Lung (tissue), 12 donors: ENCODE results near the gene ITPR1. TPM values are rescaled to one million over a fixed set of nuclear protein-coding genes. Genes with fewer than 3 reads are reported as not detected.

ENCODE experiments used
- ATAC-seq: fragments of 200-7000 bp; cut with Tn5 transposase; one replicate; pipeline ENCODE4 v1.9.1; 2020; ENCODE audit warnings: moderate number of reproducible peaks; ENCODE audit not compliant: insufficient read depth, low FRiP score
- DNase-seq, 3 donors: peaks; one replicate each; pipeline ENCODE4 v3.0.0-alpha.2; 2013 to 2017
- H3K27ac ChIP-seq, 2 donors: one replicate each; pipeline ENCODE4 v1.5.1; 2013; ENCODE audit warnings: mild to moderate bottlenecking in 2 of 2, moderate library complexity in 2 of 2, control low read depth in 1 of 2, inconsistent platforms in 1 of 2, low read depth in 1 of 2, low read length in 1 of 2
- H3K27me3 ChIP-seq, 3 donors: one replicate each; pipeline ENCODE4 v1.5.1; 2013; ENCODE audit warnings: low read length in 2 of 3; ENCODE audit not compliant: control insufficient read depth in 3 of 3, insufficient read depth in 3 of 3
- H3K36me3 ChIP-seq, 4 donors: one replicate each; pipeline ENCODE4 v1.5.1; 2013; ENCODE audit warnings: low read length in 4 of 4, mild to moderate bottlenecking in 1 of 4, moderate library complexity in 1 of 4; ENCODE audit not compliant: control insufficient read depth in 4 of 4, insufficient read depth in 4 of 4
- H3K4me1 ChIP-seq, 5 donors: one replicate each; pipeline ENCODE4 v1.5.1; 2013; ENCODE audit warnings: low read length in 5 of 5, mild to moderate bottlenecking in 2 of 5, moderate library complexity in 1 of 5; ENCODE audit not compliant: control insufficient read depth in 5 of 5, insufficient read depth in 5 of 5
- H3K4me3 ChIP-seq: one replicate; pipeline ENCODE4 v1.5.1; 2013; ENCODE audit warnings: mild to moderate bottlenecking, control low read depth, moderate library complexity
- H3K9ac ChIP-seq, 2 donors: one replicate each; pipeline ENCODE4 v1.5.1; 2013; ENCODE audit warnings: low read length in 2 of 2, control low read depth in 1 of 2; ENCODE audit not compliant: insufficient read depth in 1 of 2
- H3K9me3 ChIP-seq, 4 donors: one replicate each; pipeline ENCODE4 v1.5.1; 2013; ENCODE audit warnings: low read length in 3 of 4, mild to moderate bottlenecking in 1 of 4, moderate library complexity in 1 of 4; ENCODE audit not compliant: control insufficient read depth in 4 of 4, insufficient read depth in 3 of 4
- CTCF ChIP-seq: IDR thresholded peaks from 2 replicates; pipeline ENCODE4 v1.5.1; 2012; ENCODE audit warnings: mild to moderate bottlenecking; ENCODE audit errors: control extremely low read depth, extremely low read depth
- WGBS, 2 donors: extraction: QIAGEN DNeasy Blood & Tissue Kit; methylation state at CpG; one replicate each; pipeline ENCODE4 v1.1.7; 2013; 5-methylcytosine and 5-hydroxymethylcytosine counted together
- polyA plus RNA-seq, 2 donors: library from polyadenylated mRNA; stranded (reverse); fragments of 200-250 nt; gene quantifications; one replicate each; pipeline ENCODE4 v1.2.1, GENCODE V29; 2013
- total RNA-seq, 2 donors: library from RNA; depleted of rRNA in 1 of 2; stranded (reverse); fragments of >200 nt in 1 of 2; gene quantifications; one replicate each; pipeline ENCODE4 v1.2.1, GENCODE V29; 2014 to 2021
- donor health status: control.
- donor health status: control.
- donor health status: Bipolar disorder and iron deficiency.
- donor health status: healthy.
- donor health status: DM: yes; HTN: yes; CAD: no.

Gene ITPR1
- total and polyA plus RNA-seq, 4 donors = 12.4 to 152 (median 44.1) TPM

- Histone ChIP-seq H3K4me3 (no peak overlapping the region), H3K27me3 (no peaks in the 10 kb centered on the region), H3K9ac (no peak overlapping the region), H3K4me1 (peaks cover 0 to 3% (median 0%) of the 10 kb centered on the region in 5 donors), H3K36me3 (no peaks in the 10 kb centered on the region), H3K27ac (no peak overlapping the region), H3K9me3 (no peaks in the 10 kb centered on the region)
- DNase-seq (no peak), ATAC-seq (no peak)
- 45 to 55% methylated on average over 3 of the region's 3 CpGs for WGBS, 2 donors
- no peak for TF ChIP-seq CTCF
These were observed 122.6 kb downstream of the ITPR1 start for GRCh38 chr3:4615750-4616149.

GRCh38 chr3:4623421-4623999, 130.4 kb downstream of the ITPR1 start:
- H3K4me1 ChIP-seq = no peaks in the 10 kb centered on the region
- 84 to 92% methylated on average over 4 of the region's 4 CpGs for WGBS, 2 donors
- H3K4me3 ChIP-seq = no peak overlapping the region
- H3K9ac ChIP-seq = no peak overlapping the region
- peaks cover 0 to 4% (median 0%) of the 10 kb centered on the region in 4 donors for H3K9me3 ChIP-seq
- peaks cover 0 to 3% (median 0%) of the 10 kb centered on the region in 4 donors for H3K36me3 ChIP-seq
- H3K27me3 ChIP-seq = no peaks in the 10 kb centered on the region
- DNase-seq = no peak
- ATAC-seq = no peak
- H3K27ac ChIP-seq = no peak overlapping the region
- no peak for TF ChIP-seq CTCF

- ATAC-seq = no peak
- Histone ChIP-seq H3K36me3 (peaks cover 0 to 9% (median 0%) of the 10 kb centered on the region in 4 donors), H3K9me3 (no peaks in the 10 kb centered on the region), H3K9ac (no peak overlapping the region), H3K4me1 (no peaks in the 10 kb centered on the region), H3K4me3 (no peak overlapping the region), H3K27me3 (no peaks in the 10 kb centered on the region), H3K27ac (no peak overlapping the region)
- DNase-seq = no peak
- TF ChIP-seq CTCF = no peak
- 83 to 86% methylated on average over 10 of the region's 10 CpGs for WGBS, 2 donors
These were observed 134.7 kb downstream of the ITPR1 start for GRCh38 chr3:4627651-4628375.
